ENCODE results near the gene ANO2.
"Not testable (repeated sequence)": the region's sequence is repeated elsewhere in the genome, so short reads cannot be mapped to it uniquely, and the experiment has no call there.

ANO2 gene

GRCh38 chr12:5904441-5904840, 40.6 kb downstream of the ANO2 start:
- Histone ChIP-seq H3K27ac (ENCODE audit: low read depth, low read length) (no peak overlapping the region), H3K9me3 (ENCODE audit: control insufficient read depth, insufficient read depth, low read depth, low read length) (no peaks in the 10 kb centered on the region), H3K9ac (ENCODE audit: low read length) (no peak overlapping the region), H3K4me1 (ENCODE audit: control insufficient read depth, insufficient read depth, low read length) (peaks cover 19% of the 10 kb centered on the region; the same call in 1 of the 2 replicates), H3K36me3 (ENCODE audit: control insufficient read depth, insufficient read depth, low read length) (no peaks in the 10 kb centered on the region), H3K4me3 (ENCODE audit: low read depth, low read length) (no peak overlapping the region), H3K27me3 (ENCODE audit: control insufficient read depth, insufficient read depth, low read length) (no peaks in the 10 kb centered on the region)

GRCh38 chr12:5902736-5903135, 42.3 kb downstream of the ANO2 start:
- Histone ChIP-seq H3K4me3 (ENCODE audit: low read depth, low read length) (no peak overlapping the region), H3K27ac (ENCODE audit: low read depth, low read length) (no peak overlapping the region), H3K36me3 (ENCODE audit: control insufficient read depth, insufficient read depth, low read length) (no peaks in the 10 kb centered on the region), H3K9me3 (ENCODE audit: control insufficient read depth, insufficient read depth, low read depth, low read length) (no peaks in the 10 kb centered on the region), H3K27me3 (ENCODE audit: control insufficient read depth, insufficient read depth, low read length) (no peaks in the 10 kb centered on the region), H3K4me1 (ENCODE audit: control insufficient read depth, insufficient read depth, low read length) (peaks cover 19% of the 10 kb centered on the region; the same call in 1 of the 2 replicates), H3K9ac (ENCODE audit: low read length) (no peak overlapping the region)

GRCh38 chr12:5901416-5901815, 43.6 kb downstream of the ANO2 start:
- H3K27me3 ChIP-seq (ENCODE audit: control insufficient read depth, insufficient read depth, low read length) = no peaks in the 10 kb centered on the region
- H3K9ac ChIP-seq (ENCODE audit: low read length) = no peak overlapping the region
- H3K4me3 ChIP-seq (ENCODE audit: low read depth, low read length) = no peak overlapping the region
- H3K27ac ChIP-seq (ENCODE audit: low read depth, low read length) = no peak overlapping the region
- H3K4me1 ChIP-seq (ENCODE audit: control insufficient read depth, insufficient read depth, low read length) = peaks cover 19% of the 10 kb centered on the region; the same call in 1 of the 2 replicates
- H3K9me3 ChIP-seq (ENCODE audit: control insufficient read depth, insufficient read depth, low read depth, low read length) = no peaks in the 10 kb centered on the region
- no peaks in the 10 kb centered on the region for H3K36me3 ChIP-seq (ENCODE audit: control insufficient read depth, insufficient read depth, low read length)

GRCh38 chr12:5900533-5901205, 44.4 kb downstream of the ANO2 start:
- peaks cover 19% of the 10 kb centered on the region; the same call in 1 of the 2 replicates for H3K4me1 ChIP-seq (ENCODE audit: control insufficient read depth, insufficient read depth, low read length)
- H3K9ac ChIP-seq (ENCODE audit: low read length) = no peak overlapping the region
- no peak overlapping the region for H3K4me3 ChIP-seq (ENCODE audit: low read depth, low read length)
- no peak overlapping the region for H3K27ac ChIP-seq (ENCODE audit: low read depth, low read length)
- no peaks in the 10 kb centered on the region for H3K36me3 ChIP-seq (ENCODE audit: control insufficient read depth, insufficient read depth, low read length)
- H3K9me3 ChIP-seq (ENCODE audit: control insufficient read depth, insufficient read depth, low read depth, low read length) = no peaks in the 10 kb centered on the region
- no peaks in the 10 kb centered on the region for H3K27me3 ChIP-seq (ENCODE audit: control insufficient read depth, insufficient read depth, low read length)

- Histone ChIP-seq H3K9me3 (ENCODE audit: control insufficient read depth, insufficient read depth, low read depth, low read length) (no peaks in the 10 kb centered on the region), H3K36me3 (ENCODE audit: control insufficient read depth, insufficient read depth, low read length) (no peaks in the 10 kb centered on the region), H3K27ac (ENCODE audit: low read depth, low read length) (no peak overlapping the region), H3K4me3 (ENCODE audit: low read depth, low read length) (no peak overlapping the region), H3K4me1 (ENCODE audit: control insufficient read depth, insufficient read depth, low read length) (peaks cover 18% of the 10 kb centered on the region; the same call in 1 of the 2 replicates), H3K27me3 (ENCODE audit: control insufficient read depth, insufficient read depth, low read length) (no peaks in the 10 kb centered on the region), H3K9ac (ENCODE audit: low read length) (no peak overlapping the region)
Observed at GRCh38 chr12:5900076-5900475, 45.0 kb downstream of the ANO2 start.

GRCh38 chr12:5899675-5900074, 45.4 kb downstream of the ANO2 start:
- H3K27me3 ChIP-seq (ENCODE audit: control insufficient read depth, insufficient read depth, low read length) = no peaks in the 10 kb centered on the region
- peaks cover 14% of the 10 kb centered on the region; the same call in 1 of the 2 replicates for H3K4me1 ChIP-seq (ENCODE audit: control insufficient read depth, insufficient read depth, low read length)
- H3K9ac ChIP-seq (ENCODE audit: low read length) = no peak overlapping the region
- H3K4me3 ChIP-seq (ENCODE audit: low read depth, low read length) = no peak overlapping the region
- H3K36me3 ChIP-seq (ENCODE audit: control insufficient read depth, insufficient read depth, low read length) = no peaks in the 10 kb centered on the region
- no peaks in the 10 kb centered on the region for H3K9me3 ChIP-seq (ENCODE audit: control insufficient read depth, insufficient read depth, low read depth, low read length)
- no peak overlapping the region for H3K27ac ChIP-seq (ENCODE audit: low read depth, low read length)

- Histone ChIP-seq H3K4me1 (ENCODE audit: control insufficient read depth, insufficient read depth, low read length) (peaks cover 9% of the 10 kb centered on the region; the same call in 1 of the 2 replicates), H3K27ac (ENCODE audit: low read depth, low read length) (no peak overlapping the region), H3K4me3 (ENCODE audit: low read depth, low read length) (no peak overlapping the region), H3K27me3 (ENCODE audit: control insufficient read depth, insufficient read depth, low read length) (no peaks in the 10 kb centered on the region), H3K9ac (ENCODE audit: low read length) (no peak overlapping the region), H3K9me3 (ENCODE audit: control insufficient read depth, insufficient read depth, low read depth, low read length) (no peaks in the 10 kb centered on the region), H3K36me3 (ENCODE audit: control insufficient read depth, insufficient read depth, low read length) (no peaks in the 10 kb centered on the region)
Observed at GRCh38 chr12:5898874-5899273, 46.2 kb downstream of the ANO2 start.

- peaks cover 11% of the 10 kb centered on the region for H3K9me3 ChIP-seq (ENCODE audit: control insufficient read depth, insufficient read depth, low read depth, low read length)
- H3K9ac ChIP-seq (ENCODE audit: low read length) = no peak overlapping the region
- H3K4me1 ChIP-seq (ENCODE audit: control insufficient read depth, insufficient read depth, low read length) = no peaks in the 10 kb centered on the region
- H3K27me3 ChIP-seq (ENCODE audit: control insufficient read depth, insufficient read depth, low read length) = no peaks in the 10 kb centered on the region
- no peaks in the 10 kb centered on the region for H3K36me3 ChIP-seq (ENCODE audit: control insufficient read depth, insufficient read depth, low read length)
- no peak overlapping the region for H3K27ac ChIP-seq (ENCODE audit: low read depth, low read length)
- H3K4me3 ChIP-seq (ENCODE audit: low read depth, low read length) = no peak overlapping the region
Observed at GRCh38 chr12:5889381-5890047, 55.5 kb downstream of the ANO2 start.

- Histone ChIP-seq H3K4me3 (ENCODE audit: low read depth, low read length) (no peak overlapping the region), H3K27ac (ENCODE audit: low read depth, low read length) (no peak overlapping the region), H3K27me3 (ENCODE audit: control insufficient read depth, insufficient read depth, low read length) (no peaks in the 10 kb centered on the region), H3K9ac (ENCODE audit: low read length) (no peak overlapping the region), H3K4me1 (ENCODE audit: control insufficient read depth, insufficient read depth, low read length) (no peaks in the 10 kb centered on the region), H3K36me3 (ENCODE audit: control insufficient read depth, insufficient read depth, low read length) (no peaks in the 10 kb centered on the region), H3K9me3 (ENCODE audit: control insufficient read depth, insufficient read depth, low read depth, low read length) (peaks cover 11% of the 10 kb centered on the region)
Observed at GRCh38 chr12:5888816-5889315, 56.2 kb downstream of the ANO2 start.

- H3K27me3 ChIP-seq (ENCODE audit: control insufficient read depth, insufficient read depth, low read length); H3K4me3 ChIP-seq (ENCODE audit: low read depth, low read length); H3K36me3 ChIP-seq (ENCODE audit: control insufficient read depth, insufficient read depth, low read length); H3K27ac ChIP-seq (ENCODE audit: low read depth, low read length); H3K4me1 ChIP-seq (ENCODE audit: control insufficient read depth, insufficient read depth, low read length); H3K9ac ChIP-seq (ENCODE audit: low read length): not testable (repeated sequence)
- H3K9me3 ChIP-seq (ENCODE audit: control insufficient read depth, insufficient read depth, low read depth, low read length) = peaks cover 11% of the 10 kb centered on the region; the same call in 1 of the 2 replicates
Observed at GRCh38 chr12:5887819-5888218, 57.2 kb downstream of the ANO2 start.

- no peak overlapping the region for H3K27ac ChIP-seq (ENCODE audit: low read depth, low read length)
- H3K9me3 ChIP-seq (ENCODE audit: control insufficient read depth, insufficient read depth, low read depth, low read length) = peaks cover 11% of the 10 kb centered on the region; the same call in 1 of the 2 replicates
- H3K9ac ChIP-seq (ENCODE audit: low read length) = no peak overlapping the region
- H3K36me3 ChIP-seq (ENCODE audit: control insufficient read depth, insufficient read depth, low read length) = no peaks in the 10 kb centered on the region
- H3K4me3 ChIP-seq (ENCODE audit: low read depth, low read length) = no peak overlapping the region
- H3K27me3 ChIP-seq (ENCODE audit: control insufficient read depth, insufficient read depth, low read length) = no peaks in the 10 kb centered on the region
- peaks cover 13% of the 10 kb centered on the region for H3K4me1 ChIP-seq (ENCODE audit: control insufficient read depth, insufficient read depth, low read length)
Observed at GRCh38 chr12:5884866-5885265, 60.2 kb downstream of the ANO2 start.

All from HUES6 (cell line).